ENCODE results near the gene GPR17.
A peak's percentile ranks its signal among the peaks of the same experiment; 100 is the strongest.

The GPR17 gene, protein sequence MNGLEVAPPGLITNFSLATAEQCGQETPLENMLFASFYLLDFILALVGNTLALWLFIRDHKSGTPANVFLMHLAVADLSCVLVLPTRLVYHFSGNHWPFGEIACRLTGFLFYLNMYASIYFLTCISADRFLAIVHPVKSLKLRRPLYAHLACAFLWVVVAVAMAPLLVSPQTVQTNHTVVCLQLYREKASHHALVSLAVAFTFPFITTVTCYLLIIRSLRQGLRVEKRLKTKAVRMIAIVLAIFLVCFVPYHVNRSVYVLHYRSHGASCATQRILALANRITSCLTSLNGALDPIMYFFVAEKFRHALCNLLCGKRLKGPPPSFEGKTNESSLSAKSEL

DNA sequence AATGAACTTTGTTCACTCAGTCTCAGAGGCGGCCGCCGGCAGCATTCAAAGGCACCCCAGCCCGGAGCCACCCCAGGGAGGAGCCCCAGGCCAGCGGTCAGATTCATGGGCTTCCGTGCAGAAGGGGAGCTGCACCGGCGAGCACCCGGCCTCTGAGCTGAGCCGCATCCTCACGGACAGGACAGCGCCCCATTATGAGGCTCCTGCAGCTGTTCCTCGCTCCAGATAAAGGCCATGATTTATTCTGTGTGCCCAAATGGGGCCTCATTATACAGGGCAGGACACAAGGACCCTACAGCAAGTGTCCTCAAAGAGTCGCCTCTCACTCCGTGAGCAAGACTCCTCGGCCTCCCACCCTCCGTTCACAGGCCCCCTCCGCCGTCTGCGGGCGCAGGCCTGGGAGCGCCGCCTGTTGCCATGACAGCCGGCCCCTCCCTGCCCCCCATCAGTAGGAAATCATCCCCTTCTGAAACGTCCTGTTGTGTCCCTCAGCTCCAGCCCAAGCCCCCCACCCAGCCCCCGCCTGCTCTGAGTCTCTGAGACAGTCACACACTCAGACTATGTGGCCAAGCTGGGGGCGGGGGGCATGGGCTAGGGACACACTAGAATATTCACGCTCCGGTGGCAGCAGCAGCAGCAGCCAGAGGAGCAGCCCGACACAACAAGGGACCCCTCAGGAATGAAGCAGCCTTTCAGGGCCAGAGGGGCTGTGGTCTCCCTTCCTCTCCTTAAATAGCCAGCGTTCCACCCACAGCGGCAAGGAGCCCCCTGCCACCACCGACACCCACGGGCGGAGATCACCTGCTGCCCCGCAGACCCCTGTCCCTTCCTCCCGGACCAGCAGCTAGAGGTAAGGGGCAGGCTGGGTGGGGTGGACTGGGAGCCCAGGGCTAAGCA is at the start of gene GPR17:
TSS of gene GPR17 (plus strand) at position 759 of the 897 bp plus-strand sequence. CDS start 4,583 bp downstream, outside the sequence.
- peak within 1 kb of the TSS; percentile 71 to 75 for H3K27ac ChIP-seq
- H3K4me1 ChIP-seq: peaks cover 9 to 72% (median 45%) of the 10 kb centered on the region in 4 donors

DNA sequence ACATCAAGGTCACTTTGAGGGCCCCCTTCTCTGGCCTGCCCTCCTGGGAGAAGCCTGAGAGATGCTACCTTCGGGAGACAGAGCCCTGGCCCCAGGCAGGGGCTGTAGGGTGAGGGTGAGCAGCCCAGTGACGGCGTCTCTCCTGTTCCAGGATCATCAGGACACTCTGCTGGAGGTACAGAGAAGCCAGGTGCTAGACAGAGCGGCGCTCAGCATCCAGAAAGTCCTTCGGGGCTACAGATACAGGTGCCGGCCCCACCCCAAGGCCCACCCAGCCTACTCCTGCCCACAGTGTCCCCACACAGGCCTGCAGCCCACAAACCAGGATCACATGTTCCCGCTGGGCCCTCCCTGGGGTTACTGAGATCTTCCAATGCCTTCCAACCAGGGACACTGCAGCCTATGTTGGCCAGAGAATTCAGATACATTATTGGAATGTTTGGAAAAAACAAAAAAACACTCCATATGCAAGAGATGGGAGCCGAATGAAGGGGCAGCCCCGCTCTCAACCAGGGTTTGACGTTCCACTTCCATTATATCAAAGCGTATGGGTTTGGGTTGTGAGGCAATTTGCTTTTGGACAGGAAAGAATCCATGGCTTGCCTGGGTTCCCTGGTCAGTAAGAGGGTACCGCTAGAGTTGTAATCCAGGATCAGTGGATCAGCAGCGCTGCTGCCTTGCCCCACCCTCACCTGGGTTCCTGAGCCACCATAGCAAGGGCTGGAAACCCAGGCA is 49.5 kb upstream of the GPR17 start:
- H3K27me3 ChIP-seq: no peaks in the 10 kb centered on the region
- intact Hi-C loops (cut with DNase I; ENCODE audit: low total_unique reads): no loop called here
- no peak for DNase-seq
- no peaks in the 10 kb centered on the region for H3K36me3 ChIP-seq
- H3K9me3 ChIP-seq: no peaks in the 10 kb centered on the region
- no peak overlapping the region for H3K27ac ChIP-seq
- TF ChIP-seq, protein P1, sequence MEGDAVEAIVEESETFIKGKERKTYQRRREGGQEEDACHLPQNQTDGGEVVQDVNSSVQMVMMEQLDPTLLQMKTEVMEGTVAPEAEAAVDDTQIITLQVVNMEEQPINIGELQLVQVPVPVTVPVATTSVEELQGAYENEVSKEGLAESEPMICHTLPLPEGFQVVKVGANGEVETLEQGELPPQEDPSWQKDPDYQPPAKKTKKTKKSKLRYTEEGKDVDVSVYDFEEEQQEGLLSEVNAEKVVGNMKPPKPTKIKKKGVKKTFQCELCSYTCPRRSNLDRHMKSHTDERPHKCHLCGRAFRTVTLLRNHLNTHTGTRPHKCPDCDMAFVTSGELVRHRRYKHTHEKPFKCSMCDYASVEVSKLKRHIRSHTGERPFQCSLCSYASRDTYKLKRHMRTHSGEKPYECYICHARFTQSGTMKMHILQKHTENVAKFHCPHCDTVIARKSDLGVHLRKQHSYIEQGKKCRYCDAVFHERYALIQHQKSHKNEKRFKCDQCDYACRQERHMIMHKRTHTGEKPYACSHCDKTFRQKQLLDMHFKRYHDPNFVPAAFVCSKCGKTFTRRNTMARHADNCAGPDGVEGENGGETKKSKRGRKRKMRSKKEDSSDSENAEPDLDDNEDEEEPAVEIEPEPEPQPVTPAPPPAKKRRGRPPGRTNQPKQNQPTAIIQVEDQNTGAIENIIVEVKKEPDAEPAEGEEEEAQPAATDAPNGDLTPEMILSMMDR (IDR thresholded peaks at IDR 0.05): no peak
- no peak overlapping the region for H3K4me3 ChIP-seq
- no peaks in the 10 kb centered on the region for H3K4me1 ChIP-seq

More for the DNA sequence above, at the start of gene GPR17:
- Histone ChIP-seq H3K27me3 (no peaks in the 10 kb centered on the region), H3K36me3 (peaks cover 12 to 42% (median 14%) of the 10 kb centered on the region in 3 donors), H3K9me3 (no peaks in the 10 kb centered on the region), H3K4me3 (no peak within 1 kb of the TSS)
- TF ChIP-seq, protein P1 (IDR thresholded peaks at IDR 0.05): no peak
- no peak for DNase-seq
- intact Hi-C loops (cut with DNase I; ENCODE audit: low total_unique reads): no loop called here

DNA sequence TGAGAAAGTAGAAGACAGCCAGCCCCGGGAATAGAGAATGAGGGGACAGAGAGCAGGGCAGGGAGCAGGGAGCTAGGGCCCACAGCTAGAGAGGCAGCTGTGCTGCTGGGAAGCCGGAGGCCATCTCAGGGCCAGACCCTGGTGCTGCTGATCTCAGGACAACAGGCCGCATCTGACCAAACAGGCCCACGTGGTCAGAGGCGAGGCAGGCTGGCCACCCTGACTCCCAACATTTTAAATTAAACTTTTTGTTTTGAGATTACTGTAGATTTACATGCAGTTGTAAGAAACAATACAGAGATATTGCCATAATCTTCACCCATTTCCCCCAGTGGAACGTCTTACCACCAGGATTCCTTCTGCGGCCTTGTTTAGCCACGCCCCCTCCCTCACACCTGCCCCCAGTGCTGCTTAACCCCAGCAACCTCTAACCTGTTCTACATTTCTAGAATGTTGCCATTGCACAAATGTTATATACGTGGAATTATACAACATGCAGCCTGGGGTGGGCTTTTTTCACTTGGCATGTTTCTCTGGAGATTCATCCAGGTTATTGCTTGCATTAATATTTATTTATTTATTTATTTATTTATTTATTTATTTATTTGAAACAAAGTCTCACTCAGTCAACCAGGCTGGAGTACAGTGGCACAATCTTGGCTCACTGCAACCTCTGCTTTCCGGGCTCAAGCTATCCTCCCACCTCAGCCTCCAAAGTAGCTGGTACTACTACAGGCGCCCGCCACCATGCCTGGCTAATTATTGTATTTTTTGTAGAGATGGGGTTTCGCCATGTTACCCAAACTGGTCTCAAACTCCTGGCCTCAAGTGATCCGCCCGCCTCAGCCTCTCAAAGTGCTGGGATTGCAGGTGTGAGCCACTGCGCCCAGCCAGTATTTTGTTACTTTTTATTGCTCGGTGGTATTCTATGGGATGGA is 48.6 kb upstream of the GPR17 start:
- Histone ChIP-seq H3K27ac (no peak overlapping the region), H3K4me1 (no peaks in the 10 kb centered on the region), H3K27me3 (no peaks in the 10 kb centered on the region), H3K9me3 (no peaks in the 10 kb centered on the region), H3K4me3 (no peak overlapping the region), H3K36me3 (no peaks in the 10 kb centered on the region)
- no peak for DNase-seq
- intact Hi-C loops (cut with DNase I; ENCODE audit: low total_unique reads): no loop called here
- TF ChIP-seq, protein P1 (IDR thresholded peaks at IDR 0.05): no peak

DNA sequence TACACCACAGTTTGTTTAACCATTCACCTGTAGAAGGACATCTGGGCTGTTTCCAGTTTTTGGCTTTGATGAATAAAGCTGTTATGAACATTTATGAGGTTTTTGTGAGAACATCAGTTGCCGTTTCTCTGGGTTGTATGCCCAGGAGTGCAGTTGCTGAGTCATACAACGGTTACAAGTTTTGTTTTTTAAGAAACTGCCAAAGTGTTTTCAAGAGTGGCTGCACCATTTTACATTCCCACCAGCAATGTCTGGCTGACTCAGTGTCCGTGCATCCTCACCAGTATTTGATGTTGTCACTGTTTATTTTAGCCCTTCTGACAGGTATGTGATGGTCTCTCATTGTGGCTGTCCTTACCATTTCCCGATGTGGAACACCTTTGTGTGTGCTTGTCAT is 48.0 kb upstream of the GPR17 start:
- Histone ChIP-seq H3K4me3 (no peak overlapping the region), H3K27ac (no peak overlapping the region), H3K9me3 (no peaks in the 10 kb centered on the region), H3K27me3 (no peaks in the 10 kb centered on the region), H3K4me1 (no peaks in the 10 kb centered on the region), H3K36me3 (no peaks in the 10 kb centered on the region)
- intact Hi-C loops (cut with DNase I; ENCODE audit: low total_unique reads): no loop called here
- no peak for DNase-seq
- TF ChIP-seq, protein P1 (IDR thresholded peaks at IDR 0.05): no peak

Data from tibial artery (tissue), 4 donors.